GM10847 (cell line): ENCODE measurements around the gene METTL3.

Source experiments
- POLR2A ChIP-seq: IDR thresholded peaks from 2 replicates; pipeline ENCODE4 v1.6.1; 2011; ENCODE audit not compliant: insufficient read length; ENCODE audit errors: extremely low read depth

METTL3 gene

DNA sequence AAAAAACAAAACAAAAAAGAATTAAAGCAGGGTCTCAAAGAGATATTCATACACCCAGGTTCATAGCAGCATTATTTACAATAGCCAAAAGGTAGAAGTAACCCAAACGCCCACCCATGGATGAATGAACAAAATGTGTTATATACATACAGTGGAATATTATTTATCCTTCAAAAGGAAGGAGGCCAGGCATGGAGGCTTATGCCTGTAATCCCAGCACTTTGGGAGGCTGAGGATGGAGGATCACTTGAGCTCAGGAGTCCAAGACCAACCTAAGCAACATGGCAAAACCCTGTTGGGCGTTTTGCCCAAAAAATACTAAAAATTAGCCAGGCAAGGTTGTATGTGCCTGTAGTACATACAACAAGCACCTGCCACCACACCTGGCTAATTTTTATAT is 4.6 kb downstream of the METTL3 start:
- TF ChIP-seq POLR2A, result no peak

- no peak for TF ChIP-seq POLR2A
Observed at GRCh38 chr14:21505012-21505553, 6.1 kb downstream of the METTL3 start.

DNA sequence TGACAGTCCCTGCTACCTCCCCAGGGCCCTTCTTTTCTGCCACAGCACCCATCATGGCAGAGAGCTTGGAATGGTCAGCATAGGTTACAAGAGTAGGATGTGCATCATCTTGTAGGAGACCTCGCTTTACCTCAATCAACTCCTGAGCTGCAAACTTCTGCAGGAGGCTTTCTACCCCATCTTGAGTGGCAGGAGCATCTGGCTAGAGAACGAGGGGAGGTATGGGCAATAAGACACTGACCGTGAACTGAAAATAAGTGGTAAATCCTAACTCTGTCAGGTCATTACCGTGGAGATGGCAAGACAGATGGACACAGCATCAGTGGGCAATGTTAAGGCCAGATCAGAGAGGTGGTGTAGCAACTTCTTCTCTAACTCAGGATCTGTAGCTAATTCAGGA is 7.8 kb downstream of the METTL3 start:
- no peak for TF ChIP-seq POLR2A

- no peak for TF ChIP-seq POLR2A
Observed at GRCh38 chr14:21501568-21501967, 9.6 kb downstream of the METTL3 start.

- TF ChIP-seq POLR2A, result no peak
Observed at GRCh38 chr14:21498540-21499526, 12.3 kb downstream of the METTL3 start.

DNA sequence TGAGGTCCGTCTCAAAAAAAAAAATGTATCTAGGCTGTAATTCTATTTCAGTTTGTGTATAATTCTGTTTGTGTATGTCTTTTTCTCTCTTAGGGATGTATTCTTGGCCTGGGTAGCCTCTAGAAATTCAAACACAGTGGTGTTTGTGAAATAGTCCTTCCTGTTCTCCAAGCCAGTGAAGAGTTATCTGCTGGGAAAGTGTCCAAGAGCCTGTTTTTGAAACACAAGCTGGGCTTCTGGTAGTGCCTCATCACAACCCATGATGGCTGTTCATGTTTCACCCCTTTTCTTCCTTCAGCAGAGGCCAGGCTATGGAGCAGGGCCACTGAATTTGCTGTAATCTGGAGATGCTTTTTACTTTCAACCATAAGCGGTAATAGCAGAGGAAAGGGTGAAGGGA is 14.7 kb downstream of the METTL3 start:
- no peak for TF ChIP-seq POLR2A

GRCh38 chr14:21494902-21495762 is 16.0 kb downstream of the METTL3 start:
- no peak for TF ChIP-seq POLR2A

- TF ChIP-seq POLR2A, result no peak
Observed at GRCh38 chr14:21486640-21487087, 24.5 kb downstream of the METTL3 start.

- peak; percentile 78 for TF ChIP-seq POLR2A
Observed at GRCh38 chr14:21476925-21477681, 34.0 kb downstream of the METTL3 start, which contains the start of the genes RAB2B and TOX4. Gene RAB2B, minus strand, starts transcription at chr14:21476959. Its CDS starts 87 bp downstream, at chr14:21476872. Gene TOX4, plus strand, starts transcription at chr14:21477195. Its CDS starts 84 bp downstream, at chr14:21477279.

DNA sequence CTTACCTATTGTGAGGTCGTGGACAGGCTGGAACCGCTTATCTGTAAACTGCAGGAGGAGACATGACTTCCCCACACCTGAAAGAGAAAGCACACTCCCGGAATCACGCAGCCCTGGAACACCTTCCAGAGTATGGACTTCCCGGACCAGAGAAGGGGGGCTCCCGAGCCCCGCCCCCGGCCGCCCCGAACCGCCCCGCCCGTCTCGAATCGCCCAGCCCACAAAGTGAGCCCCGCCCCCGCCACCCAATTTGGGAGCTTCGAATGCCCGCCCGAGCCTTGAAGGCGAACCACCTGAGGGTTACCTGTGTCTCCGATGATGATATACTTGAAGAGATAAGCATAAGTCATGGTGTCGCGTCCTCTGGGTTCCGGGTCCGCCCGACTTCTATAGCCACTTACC is 34.6 kb downstream of the METTL3 start:
- TF ChIP-seq POLR2A, result no peak

- no peak for TF ChIP-seq POLR2A
Observed at GRCh38 chr14:21475767-21476522, 35.2 kb downstream of the METTL3 start.

DNA sequence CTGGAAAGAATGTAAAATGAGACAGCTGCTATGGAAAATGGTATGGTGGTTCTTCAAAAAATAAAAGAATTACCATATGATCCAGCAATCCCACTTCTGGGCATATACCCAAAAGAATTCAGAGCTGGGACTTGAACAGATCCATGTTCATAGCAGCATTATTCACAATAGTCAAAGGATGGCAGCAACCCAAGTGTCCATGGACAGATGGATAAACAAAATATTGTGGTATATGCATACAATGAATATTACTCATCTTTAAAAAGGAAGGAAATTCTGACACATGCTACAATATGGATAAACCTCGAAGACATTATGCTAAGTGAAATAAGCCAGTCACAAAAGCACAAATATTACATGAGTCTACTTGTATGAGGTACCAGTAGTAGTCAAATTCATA is 43.5 kb downstream of the METTL3 start:
- TF ChIP-seq POLR2A, result no peak

- TF ChIP-seq POLR2A, result peak; percentile 83
Observed at GRCh38 chr14:21455912-21456667, 55.0 kb downstream of the METTL3 start, which contains the start of gene CHD8. Gene CHD8, minus strand, starts transcription at chr14:21456123. Its CDS starts 24,480 bp downstream, at chr14:21431643.
